NCI-H446 treated with DMSO at 0.1 percent for 48 hours (cell line): Measurements from ENCODE around the gene NAALADL1.
"Not testable (repeated sequence)": the region's sequence is repeated elsewhere in the genome, so short reads cannot be mapped to it uniquely, and the experiment has no call there.

Experiments used
- DNase-seq: peaks from one replicate; lab custom pipeline; 2025; lab: John Stamatoyannopoulos, UW

NAALADL1 gene

DNA sequence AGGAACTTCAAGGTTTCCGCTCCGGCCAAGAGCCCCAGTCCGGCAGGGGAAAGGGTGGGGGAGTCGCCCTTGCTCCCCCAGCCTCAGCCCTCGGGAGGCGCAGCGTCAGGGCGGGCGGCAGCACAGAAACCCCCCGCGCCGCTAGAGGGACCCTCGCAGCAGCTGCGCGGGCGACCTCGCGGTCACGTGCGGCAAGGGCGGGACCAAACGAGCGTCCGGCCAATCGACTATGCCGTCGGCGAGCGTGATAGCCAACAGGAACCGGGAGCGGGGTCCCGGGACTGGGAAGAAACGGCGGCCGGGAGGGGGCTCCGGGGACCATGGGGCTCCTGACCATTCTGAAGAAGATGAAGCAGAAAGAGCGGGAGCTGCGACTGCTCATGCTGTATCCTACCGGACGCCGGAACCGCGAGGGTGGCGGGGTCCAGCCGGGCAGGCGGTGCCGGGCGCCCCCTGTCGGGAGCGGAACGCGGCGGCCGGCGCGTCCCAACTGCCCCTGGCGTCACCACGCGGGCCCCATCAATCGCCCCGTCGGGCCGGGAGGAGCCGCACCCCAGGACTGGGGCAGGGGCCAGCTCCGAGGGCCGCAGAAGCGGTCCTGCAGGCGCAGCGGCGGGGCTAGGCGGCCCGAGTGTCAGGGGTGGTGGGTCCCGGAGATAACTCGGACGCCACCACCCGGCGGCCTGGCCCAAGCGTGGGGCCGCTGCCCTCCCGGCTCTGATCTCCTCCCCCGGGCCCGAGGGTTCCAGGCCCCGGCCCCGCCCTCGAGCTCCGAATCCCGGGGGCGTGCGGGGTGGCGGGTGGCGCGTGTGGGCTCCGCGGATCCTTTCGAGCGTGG, 44.2 kb downstream of the NAALADL1 start, which contains the start of gene ARL2:
ARL2 (plus strand) TSS at position 273 of the 838 bp plus-strand sequence; CDS start at position 321, 48 bp downstream.
- peak; percentile 91 for DNase-seq

DNA sequence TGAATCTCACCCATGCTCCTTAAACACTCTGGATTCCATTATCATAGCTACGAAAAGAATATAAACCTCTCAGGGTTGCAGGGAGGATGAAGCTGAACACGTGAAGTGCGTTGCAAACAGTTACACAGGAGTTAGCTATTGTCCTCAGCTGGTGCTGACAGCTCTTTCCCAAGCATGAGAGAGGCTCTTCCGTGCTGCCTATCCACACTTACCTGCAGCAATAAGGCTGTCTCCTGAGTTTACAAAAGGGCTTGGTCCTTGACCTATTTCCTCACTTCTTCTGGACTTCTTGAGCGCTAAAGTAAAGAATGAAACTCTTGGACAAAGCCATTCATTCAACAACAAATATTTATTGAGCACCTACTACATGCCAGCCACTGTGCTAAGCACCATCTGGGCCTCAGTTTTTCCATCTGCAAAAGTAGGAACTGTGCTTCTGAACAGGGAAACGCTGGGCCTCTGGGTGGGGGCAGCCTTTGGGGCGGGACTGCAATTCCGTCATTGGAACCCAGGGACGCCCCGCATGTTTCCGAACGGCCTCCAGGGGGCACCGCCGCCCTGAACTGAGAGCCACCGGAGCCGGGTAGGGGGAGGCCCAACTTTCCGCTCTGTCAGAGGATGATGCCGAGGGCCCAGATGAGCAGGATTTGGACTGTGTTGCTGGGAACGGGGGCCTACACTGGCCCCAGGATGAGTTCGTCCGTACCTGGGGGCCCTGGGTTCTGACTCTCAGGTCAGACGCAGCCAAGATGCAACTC, 45.0 kb downstream of the NAALADL1 start:
- DNase-seq = peak; percentile 73

DNA sequence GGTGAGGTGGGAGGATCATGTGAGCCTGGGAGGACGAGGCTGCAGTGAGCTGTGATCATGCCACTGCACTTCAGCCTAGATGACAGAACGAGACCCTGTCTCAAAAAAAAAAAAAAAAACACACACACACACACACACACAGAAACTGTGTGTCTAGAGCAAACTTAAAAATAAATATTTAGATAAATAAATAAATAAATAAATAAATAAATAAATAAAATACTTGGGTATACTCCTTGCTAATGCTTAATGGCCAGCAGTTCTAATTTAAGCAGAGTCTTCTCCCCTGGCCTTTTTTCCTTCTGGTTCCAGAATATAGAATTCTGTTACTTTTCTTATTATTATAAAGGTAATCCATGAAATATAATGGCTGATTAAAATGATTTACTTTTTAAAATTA, 49.5 kb downstream of the NAALADL1 start:
- DNase-seq = no peak

GRCh38 chr11:65008016-65008415, 50.3 kb downstream of the NAALADL1 start:
- no peak for DNase-seq

DNA sequence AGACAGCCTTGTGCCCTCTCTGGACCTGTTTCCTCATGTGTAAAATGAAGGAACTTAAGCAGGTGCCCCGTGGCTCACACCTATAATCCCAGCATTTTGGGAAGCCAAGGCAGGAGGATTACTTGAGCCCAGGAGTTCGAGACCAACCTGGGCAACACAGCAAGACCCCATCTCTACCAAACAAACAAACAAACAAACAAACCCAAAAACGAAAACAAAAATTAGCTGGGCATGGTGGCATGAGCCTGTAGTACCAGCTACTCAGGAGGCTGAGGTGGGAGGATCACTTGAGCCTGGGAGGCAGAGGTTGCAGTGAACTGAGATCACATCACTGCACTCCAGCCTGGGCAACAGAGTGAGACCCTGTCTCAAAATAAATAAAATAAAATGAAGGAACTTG, 54.4 kb downstream of the NAALADL1 start:
- DNase-seq = not testable (repeated sequence)

- no peak for DNase-seq
Observed at GRCh38 chr11:65003282-65003681, 55.1 kb downstream of the NAALADL1 start.

GRCh38 chr11:65002706-65003105, 55.6 kb downstream of the NAALADL1 start:
- DNase-seq = no peak

- no peak for DNase-seq
Observed at GRCh38 chr11:64999478-64999877, 58.9 kb downstream of the NAALADL1 start.

DNA sequence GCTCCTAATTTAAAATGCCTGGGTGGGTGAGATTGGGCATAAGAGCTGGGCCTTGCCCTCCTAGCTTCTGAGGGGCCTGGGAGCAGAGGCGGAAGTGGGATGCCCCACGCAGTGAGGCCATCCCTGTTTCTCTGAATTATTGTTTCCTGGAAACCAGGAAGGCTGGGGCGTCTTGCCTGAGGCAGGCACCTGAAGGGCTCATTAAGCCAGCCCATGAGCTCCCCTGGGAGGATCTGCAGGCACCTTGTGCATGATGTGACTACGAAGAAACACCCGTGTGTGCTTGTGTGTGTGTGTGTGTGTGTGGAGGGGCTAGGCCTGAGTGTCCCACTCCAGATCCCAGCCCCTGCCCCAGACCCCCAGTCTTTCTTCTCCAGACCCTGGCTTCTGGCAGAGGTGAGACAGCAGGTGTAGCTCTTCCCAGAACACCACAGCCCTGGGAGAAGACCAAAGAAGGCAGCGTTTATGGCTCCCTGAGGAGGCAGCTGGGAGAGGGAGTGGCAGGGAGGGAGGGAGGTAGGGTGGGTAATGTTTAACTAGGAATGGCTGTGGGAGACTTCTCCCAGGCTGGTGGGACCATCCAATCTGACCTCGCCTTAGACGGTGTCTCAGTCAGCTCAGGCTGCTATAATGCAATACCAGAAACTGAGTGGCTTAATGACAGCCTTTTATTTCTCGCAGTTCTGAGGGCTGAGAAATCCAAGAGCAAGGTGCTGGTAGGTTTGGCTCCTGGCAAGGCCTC, 59.5 kb downstream of the NAALADL1 start:
- no peak for DNase-seq

- no peak for DNase-seq
Observed at GRCh38 chr11:64998141-64998540, 60.2 kb downstream of the NAALADL1 start.

DNA sequence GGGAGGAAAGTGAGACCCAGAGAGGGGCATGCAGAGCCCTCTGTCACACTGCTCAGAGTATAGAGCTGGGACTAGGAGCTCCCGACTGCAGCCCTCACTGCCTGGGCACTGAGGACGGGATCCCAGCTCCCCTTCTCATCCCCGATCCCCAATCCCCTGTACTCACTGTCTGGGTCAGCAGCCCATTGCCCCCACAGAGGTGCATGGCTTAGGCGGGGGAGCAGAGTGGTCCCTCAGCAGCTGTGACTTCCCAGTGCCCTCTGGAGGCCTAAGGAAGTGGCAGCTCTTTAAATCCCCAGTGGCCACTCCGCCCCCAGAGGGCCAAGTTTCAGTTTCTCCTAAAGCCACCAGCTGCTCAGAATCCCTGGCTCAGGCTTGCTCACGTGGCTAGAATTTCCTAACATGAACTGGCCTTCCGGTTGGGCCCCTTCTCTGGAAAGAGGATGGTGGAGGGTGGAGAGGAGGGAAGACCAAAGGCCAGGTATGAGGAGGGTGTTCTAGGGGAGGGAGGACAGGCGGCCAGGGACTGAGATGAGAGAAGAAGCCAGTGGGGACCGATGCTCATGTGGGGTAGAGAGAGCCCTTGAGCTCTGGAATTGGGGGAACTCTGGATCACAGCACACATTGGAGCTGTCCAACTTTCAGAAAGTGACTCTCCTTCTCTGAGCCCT, 61.5 kb downstream of the NAALADL1 start, which contains the start of gene BATF2:
BATF2 (minus strand) TSS at position 262 of the 671 bp plus-strand sequence; CDS start at position 205, 57 bp downstream.
- DNase-seq = no peak

DNA sequence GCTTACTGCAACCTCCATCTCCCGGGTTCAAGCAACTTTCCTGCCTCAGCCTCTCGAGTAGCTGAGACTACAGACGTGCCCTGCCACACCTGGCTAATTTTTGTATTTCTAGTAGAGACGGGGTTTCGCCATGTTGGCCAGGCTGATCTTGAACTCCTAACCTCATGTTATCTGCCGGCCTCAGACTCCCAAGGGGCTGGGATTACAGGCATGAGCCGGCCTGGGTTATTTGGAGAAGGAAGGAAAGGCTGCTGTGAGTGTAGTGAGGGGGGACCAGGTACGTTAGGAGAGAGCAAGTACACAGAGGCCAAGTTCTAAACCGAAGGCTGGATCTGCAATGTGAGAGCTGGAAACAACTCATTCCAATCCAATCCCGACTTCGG, 62.0 kb downstream of the NAALADL1 start:
- no peak for DNase-seq
